DMS79 (cell line): ENCODE data around the gene PLK2.

Experiments used
- DNase-seq: peaks from one replicate; lab custom pipeline; 2025; lab: John Stamatoyannopoulos, UW

The PLK2 gene

GRCh38 chr5:58460002-58460731, at the start of gene PLK2:
PLK2 (minus strand) TSS chr5:58460086; CDS start chr5:58459959, 127 bp downstream.
- peak; percentile 21 for DNase-seq

DNA sequence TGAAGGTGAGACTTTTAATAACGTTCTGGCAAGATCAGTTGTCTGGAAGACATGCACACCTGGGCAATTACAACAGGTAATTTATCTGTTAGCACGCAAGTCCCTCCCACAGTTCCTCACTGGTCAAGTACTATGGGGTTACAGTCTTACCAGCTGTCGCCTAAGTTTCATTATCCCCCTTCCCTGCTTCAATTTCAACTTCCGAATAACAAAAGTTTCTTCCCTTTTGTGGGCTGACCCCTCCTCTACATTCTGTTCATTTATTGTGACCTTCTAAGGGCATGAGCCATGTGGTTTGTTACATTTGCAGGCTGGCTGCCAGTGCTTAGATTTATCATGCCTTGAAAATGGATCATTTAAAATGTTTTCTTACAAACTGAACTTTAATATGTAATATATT, 47.8 kb upstream of the PLK2 start:
- DNase-seq, result no peak

DNA sequence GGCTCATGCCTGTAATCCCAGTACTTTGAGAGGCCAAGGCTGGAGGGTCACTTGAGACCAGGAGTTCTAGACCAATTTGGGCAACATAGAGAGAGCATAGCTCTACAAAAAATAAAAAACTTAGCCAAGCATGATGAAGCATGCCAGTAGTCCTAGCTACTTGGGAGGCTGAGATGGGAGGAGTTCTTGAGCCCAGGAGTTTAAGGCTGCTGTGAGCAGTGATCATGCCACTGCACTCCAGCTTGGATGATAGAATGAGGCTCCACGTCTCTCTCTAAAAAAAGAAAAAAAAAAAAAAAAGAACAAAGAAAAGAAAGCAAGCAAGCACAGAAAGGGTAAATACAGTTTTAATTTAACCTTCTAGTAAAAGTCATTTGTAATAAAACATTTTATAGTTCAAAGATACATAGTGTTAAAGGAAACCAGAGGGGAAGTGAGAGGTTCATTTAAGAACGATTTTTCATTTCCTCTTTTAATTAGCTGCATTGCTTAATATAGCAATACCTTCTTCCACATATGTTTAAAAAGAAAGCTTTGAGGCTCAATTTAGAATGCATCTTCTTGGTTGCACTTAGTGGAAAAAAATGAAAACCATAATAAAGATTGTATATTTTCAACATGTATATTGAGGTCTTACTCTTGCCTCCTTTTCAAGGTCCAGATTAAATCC, 46.2 kb upstream of the PLK2 start:
- DNase-seq, result no peak

GRCh38 chr5:58505502-58505901, 45.6 kb upstream of the PLK2 start:
- no peak for DNase-seq

- DNase-seq, result no peak
Observed at GRCh38 chr5:58504766-58505165, 44.9 kb upstream of the PLK2 start.

DNA sequence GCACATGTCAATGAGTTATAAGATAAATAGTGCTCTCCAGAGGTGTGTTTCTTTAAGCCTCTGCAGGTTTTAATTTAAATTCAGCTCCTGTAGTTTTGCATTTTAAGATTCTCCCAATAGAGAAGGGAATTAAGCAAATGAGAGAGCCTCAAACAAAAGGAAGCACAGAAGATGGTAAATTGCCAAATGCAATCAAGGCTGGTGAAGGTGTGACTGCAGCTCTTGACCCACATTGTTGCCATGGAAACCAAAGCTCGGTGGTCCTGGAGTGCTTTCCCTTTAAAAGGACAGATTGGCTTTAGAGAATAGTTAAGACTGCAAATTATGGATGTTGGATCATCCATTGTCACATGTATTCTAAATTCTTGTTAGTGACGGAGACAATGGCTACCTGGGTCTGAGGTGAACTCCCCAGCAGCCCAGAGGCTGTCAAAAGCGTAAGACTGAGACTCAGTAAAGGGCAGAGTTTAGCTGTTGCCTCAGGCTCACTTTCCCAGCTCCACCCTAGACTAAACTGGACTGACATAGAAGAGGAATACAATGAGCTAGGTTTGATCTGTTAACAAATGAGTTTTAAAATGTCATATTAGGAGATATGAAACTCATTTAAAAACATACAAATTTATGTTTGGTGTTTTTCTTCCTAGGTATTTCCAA, 43.6 kb upstream of the PLK2 start:
- DNase-seq, result no peak

DNA sequence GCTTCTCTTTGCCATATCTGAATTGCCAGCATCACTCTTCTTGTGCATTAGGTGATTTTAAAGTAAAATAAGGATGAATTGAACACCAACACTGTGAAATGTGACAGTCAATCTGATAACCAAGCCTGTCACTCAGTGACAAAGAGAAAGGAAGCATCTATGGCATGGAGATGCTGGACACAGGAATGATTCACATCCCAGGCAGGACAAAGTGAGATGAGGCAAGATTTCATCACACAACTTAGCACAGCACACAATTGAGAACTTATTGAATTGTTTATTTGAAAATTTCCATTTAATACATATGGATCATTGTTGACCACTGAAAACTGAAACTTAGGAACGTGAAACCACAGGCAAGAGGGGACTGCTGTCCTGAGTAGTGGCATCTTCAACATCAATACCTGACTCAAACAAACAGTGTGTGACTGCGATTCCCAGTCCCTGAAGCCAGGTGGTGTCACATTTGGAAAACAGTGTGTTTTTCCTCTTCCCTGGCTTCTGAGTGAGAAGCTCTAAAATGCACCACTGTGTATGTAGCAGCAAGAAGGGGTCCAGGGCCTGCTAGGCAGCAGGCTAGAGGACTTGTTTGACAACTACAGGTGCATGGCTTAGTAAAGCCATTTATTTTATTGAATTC, 42.0 kb upstream of the PLK2 start:
- DNase-seq, result no peak

- no peak for DNase-seq
Observed at GRCh38 chr5:58499941-58500340, 40.1 kb upstream of the PLK2 start.

- DNase-seq, result no peak
Observed at GRCh38 chr5:58499231-58499630, 39.3 kb upstream of the PLK2 start.

- DNase-seq, result no peak
Observed at GRCh38 chr5:58498340-58498942, 38.6 kb upstream of the PLK2 start.

DNA sequence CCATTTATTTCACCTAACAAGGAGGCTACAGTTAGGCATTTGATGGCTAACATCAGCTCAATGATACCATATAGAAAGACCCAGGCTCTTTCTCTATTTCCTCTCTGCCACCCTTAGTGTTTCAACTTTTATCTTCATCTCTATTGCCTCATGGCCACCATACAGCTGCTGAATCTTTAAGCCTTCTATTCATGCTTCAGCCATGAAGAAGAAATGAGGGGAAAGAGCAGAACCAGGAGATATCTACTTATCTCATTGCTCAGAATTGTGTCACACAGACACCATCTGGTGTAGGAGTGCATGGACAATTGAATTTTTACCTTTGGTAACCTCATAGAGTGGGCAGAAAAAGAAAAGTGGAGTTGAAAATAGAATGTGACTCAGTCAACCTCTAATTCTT, 38.0 kb upstream of the PLK2 start:
- no peak for DNase-seq

DNA sequence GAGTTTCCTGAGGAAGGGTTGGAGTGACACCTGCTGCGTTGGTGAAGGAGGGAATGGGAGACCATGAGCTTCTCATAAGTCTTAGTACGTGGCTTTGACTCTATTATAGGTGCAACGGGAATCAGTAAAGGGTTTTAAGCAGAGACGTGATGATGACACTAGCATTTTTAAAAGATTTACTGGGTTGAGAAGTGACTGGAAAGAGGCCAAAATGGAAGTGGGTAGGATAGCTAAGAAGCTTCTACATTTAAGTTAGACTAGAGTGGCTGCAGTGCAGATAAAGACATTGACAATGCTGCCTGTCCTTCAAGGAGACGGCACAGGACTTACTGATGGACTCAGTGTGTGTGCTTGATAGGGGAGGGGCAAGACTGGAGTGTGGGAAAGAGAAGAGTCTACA, 37.5 kb upstream of the PLK2 start:
- DNase-seq, result no peak

DNA sequence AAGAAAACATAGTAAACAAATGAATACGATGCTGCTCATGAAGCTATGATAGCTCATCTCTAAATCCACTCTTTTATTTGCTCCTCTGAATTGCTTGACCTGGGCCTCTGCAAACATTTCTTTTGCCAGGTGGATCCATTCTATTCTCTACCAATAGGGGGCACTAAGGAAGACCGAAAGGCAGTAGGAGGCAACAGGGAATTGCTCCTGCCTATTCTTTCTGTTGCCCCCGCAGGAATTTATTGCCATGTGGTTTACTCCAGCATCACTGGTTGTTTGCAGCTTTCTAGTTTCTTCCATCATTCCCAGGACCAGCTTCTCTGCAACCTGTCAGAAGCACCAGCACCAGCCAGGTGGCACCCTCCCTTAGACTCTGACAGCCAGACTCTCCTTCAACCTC, 36.6 kb upstream of the PLK2 start:
- DNase-seq, result no peak

GRCh38 chr5:58493141-58493540, 33.3 kb upstream of the PLK2 start:
- DNase-seq, result no peak

DNA sequence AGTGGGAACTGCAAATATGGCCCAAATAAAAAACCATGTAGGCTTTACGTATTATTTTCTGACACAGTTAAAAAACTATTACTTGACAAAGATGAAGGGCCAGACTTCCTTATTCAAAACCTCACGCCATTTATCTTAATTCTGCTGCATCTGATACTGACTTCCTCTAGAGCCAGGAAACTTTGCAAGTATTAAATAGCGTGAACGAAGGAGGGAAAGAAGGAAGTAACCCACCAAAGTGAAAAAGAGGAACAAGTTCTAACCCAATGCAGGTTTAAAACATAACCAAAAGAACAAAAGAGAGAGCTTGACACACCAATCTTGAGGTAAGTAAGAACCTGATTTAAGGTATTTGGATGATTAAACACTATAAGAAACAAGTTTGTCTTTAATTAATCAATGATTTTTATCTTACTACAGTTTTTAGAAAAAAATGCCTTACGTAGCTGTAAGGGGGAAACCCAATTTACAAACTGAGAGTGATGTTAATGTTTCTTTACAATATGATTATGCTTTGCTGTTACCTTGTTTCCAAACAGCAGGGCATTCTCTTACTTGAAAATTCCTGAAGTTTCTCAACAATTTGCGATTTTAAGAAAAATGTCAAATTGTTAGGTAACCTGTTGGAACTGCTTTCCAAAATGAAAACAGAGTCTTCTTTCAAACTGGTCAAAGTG, 31.5 kb upstream of the PLK2 start, which contains the start of gene GAPT:
Gene GAPT, plus strand, starts transcription at position 220 of the 677 bp plus-strand sequence. CDS start 3,102 bp downstream, outside the sequence.
- DNase-seq, result no peak

DNA sequence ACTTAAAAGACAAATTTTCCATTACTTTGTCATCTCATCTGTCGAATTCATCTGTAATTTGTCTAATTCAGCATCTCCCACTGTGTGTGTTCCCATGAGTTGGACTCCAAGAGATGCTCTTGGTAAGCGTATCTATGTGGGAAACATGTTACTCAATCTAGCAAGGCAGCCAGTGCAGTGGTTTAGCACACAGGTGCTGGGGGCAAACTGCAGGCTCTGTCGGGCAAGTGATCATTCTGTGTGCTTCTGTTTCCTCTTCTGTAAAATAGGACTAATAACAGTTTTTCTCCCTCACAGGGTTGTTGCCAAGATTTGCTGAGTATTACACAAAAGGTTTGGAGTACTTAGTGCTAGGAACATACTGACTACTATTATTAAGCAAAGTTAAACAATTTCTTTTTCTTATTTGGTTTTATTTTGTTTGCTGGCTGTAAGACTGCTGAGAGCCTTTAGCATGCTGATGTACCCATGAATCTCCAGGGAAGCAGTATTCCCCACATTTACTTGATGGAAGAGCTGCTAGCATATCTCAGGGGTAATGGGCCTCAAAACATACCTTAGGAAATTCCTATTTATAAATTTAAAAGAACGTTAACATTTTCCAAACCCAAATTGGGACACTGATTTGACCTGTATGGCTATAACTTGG, 30.6 kb upstream of the PLK2 start:
- DNase-seq, result no peak

GRCh38 chr5:58486290-58486689, 26.4 kb upstream of the PLK2 start:
- DNase-seq, result no peak

GRCh38 chr5:58484505-58484904, 24.6 kb upstream of the PLK2 start:
- no peak for DNase-seq

DNA sequence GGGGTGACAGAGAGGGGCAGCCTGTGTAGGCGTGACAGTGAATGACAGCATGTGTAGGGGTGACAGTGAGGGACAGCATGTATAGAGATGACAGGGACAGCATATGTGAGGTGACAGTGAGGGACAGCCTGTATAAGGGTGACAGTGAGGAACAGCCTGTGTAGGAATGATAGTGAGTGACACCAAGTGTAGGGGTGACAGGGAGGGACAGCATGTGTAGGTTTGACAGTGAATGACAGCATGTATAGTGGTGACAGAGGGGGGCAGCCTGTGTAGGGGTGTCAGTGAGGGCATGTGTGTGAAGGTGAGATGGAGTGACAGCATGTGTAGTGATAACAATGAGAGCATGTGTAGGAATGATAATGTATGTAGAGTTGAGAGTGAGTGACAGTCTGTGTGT, 22.6 kb upstream of the PLK2 start:
- DNase-seq, result no peak

DNA sequence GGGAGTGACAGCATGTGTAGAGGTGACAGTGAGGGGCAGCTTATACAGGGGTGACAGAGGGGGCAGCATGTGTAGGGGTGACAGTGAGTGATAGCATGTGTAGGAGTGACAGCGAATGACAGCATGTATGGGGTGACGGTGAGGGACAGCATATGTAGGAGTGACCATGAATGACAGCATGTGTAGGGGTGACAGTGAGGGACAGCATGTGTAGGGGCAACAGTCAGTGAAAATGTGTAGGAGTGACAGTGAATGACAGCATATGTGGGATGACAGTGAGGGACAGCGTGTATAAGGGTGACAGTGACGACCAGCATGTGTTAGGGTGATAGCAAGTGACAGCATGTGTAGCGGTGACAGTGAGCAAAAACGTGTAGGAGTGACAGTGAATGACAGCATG, 21.9 kb upstream of the PLK2 start:
- DNase-seq, result no peak

DNA sequence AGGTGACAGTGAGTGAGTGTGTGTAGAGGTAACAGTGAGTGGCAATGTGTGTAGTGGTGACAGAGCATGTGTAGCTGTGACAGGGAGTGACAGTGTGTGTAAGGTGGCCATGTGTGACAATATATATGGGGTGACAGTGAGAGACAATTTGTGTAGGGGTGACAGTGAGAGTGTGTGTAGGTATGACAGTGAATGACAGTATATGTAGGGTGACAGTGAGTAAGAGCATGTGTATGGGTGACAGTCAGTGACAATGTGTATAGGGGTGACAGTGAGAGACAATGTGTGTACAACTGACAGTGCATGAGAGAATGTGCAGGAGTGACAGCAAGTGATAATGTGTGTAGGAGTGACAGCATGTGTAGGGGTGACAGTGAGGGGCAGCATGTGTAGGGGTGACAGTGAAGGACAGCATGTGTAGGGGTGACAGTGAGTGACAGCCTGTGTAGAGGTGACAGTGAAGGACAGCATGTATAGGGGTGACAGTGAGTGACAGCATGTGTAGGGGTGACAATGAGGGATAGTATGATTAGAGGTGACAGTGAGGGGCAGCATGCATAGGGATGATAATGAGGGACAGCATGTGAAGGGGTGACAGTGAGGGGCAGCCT, 21.3 kb upstream of the PLK2 start:
- DNase-seq, result no peak
